HG03064 (cell line): ENCODE results near the gene ADNP2.

Source experiments
- ATAC-seq: cut with Tn5 transposase; IDR thresholded peaks from one replicate; pipeline ENCODE4 v1.9.1; 2021; ENCODE audit warnings: low read depth; ENCODE audit not compliant: unreplicated experiment

ADNP2 gene

DNA sequence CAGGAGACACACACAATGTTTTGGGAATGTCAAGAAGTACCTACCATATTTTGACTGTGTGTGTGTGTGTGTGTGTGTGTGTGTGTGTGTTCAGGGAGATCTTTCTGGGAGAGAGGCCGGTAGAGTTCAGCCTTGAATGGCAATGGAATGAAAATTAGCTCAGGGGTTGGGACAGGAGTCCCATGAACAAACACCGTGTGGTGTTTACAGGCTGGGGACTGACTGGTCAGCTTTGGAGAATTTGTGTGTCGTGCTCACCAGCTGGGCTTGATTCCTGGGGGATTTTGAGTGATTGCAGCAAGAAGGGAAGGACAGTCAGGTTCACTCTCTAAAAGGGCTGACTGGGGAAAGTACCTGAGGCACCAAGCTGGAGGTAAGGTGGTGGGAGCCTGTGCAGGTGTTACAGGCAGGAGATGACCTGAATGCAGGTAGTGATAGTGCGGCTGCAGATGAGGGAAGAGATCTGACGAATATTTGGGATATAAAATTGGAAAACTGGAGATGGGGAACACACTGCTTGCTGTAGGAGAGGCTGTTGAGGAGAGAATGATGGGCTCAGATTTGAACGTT is 2.5 kb upstream of the ADNP2 start:
- no peak for ATAC-seq

DNA sequence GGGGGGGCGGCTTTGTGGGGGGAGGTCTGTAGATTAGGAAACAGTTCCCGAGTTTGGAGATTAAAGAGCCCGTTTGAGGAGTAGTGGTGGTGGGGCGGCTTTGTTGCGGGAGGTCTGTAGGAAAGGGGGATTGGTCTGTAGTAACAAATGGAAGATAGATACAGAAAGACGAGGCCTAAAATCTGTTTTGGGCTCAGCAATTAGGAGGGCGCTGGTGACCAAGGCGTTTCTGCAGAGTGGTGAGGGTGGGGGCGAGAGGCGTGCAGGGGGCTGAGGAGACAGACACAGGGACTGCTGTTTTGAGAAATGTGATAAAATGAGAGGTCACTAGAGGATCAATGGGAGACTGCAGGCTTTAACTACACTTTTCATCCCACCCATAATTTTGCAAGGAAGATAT is 1.6 kb upstream of the ADNP2 start:
- ATAC-seq, result no peak

DNA sequence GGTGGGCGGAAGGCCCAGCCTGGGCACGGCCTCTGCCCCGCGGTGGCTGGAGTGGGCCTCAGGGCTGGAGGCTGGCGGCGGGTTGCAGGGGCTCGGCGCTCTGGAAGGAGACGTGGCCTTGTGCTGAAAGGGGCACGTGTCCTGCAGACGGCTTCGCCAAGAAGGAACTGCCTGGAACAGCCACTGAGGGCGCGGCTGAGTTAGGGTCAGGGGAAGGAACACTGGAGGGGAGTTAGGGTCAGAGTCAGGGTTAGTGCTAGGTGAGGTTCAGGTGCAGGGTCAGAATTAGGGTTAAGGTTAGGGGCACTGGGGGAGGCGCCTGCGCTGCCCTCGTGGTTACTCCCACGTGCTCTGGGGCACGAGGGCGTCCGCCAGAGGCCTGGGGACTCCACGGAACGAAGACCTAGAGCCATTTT is 933 bp upstream of the ADNP2 start:
- no peak for ATAC-seq

DNA sequence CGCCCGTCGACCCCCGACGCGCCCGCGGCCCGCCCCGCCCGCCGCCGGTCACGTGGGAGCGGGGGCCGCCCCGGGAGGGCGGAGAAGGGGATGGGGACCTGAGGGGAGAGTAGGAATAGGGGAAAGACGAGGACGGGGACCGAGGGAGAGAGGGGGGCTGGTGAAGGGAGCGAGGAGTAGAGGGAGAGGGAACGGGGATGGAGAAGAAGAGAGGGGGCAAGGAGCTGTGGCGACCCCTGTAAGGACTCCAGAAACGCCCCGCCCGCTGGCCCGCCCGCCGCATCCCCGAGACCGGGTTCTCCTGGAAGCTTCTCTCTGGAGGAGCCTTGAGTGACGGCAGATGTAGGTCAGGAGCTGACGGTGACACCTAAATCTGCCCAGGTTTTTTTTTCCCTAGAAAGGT is 615 bp downstream of the ADNP2 start:
- ATAC-seq, result peak; percentile 32

DNA sequence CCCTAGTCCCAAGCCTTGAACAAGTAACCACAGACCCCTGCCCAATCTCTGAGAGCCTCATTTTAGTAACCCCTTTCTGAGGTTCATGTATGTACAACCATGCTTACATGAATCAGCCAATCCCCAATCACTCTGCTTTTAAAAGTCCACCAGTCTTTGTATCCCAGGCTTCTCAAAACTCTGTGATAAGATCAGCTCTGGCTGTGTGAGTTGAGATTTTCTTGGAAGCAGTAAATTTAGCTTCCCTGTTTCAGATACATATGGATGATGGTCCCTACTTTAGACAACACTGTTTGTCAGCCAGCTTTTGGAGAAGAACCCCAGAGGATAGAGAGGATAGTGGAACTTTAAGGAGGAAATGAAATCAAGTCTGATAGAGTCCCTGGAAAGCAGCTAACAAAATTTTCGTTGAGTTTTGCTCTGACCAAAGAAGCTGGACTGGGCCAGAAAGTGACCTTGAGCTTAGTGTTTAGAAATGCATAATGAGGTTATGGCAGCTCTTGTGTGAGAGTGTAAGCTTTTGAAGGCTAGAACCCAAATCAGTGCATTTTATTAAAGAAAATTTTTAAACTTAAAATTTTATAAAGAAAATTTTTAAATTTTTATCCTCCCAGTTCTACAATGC is 3.7 kb downstream of the ADNP2 start:
- no peak for ATAC-seq

DNA sequence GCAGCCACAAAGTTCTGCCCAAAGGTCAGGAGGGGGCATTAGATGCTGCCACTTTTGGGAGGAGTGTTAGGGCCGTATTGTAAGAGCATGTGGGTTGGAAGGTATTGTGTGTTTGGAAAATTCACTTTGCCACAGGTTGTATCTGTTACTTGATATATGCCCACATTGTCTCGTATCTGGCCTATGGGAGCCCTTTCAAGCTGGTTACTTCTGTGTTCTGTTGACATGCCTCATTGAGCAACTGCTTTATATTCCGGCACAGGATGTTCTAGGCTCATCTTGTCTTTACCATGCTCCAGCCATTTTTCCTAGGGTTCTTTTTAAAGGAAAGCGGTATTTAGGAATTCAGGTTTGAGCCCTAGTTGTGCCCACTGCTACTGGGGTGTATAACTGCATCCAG is 6.0 kb downstream of the ADNP2 start:
- ATAC-seq, result no peak

DNA sequence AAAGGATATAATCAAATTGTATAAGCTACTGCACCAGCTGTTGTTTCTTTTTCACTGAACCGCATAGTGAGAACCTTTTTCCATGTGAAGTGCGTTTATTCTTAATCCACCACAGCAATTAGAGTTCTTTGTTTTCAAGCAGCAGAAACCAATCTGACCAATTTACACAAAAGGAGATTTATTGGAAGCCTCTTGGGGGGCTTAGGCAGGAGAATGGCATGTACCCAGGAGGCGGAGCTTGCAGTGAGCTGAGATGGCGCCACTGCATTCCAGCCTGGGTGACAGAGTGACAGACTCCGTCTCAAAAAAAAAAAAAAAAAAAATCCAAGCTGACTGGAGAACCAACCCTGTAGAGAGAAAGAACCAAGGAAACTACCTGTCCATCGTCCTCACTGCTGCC is 10.0 kb downstream of the ADNP2 start:
- no peak for ATAC-seq

DNA sequence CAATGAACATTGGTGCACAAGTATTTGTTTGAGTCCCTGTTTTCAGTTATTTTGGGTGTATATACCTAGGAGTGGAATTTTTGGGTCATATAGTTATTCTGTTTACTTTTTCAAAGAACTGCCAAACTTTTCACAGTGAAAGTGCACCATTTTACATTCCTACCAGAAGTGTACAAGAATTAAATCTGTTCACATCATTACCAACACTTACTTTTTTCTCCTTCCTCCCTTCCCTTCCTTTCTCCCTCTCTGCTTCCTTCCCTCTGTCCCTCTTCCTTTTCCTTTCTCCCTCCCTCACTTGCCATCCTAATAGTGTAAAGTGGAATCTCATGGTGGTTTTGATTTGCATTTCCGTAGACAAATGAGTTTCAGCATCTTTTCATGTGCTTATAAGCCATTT is 11.9 kb downstream of the ADNP2 start:
- no peak for ATAC-seq

DNA sequence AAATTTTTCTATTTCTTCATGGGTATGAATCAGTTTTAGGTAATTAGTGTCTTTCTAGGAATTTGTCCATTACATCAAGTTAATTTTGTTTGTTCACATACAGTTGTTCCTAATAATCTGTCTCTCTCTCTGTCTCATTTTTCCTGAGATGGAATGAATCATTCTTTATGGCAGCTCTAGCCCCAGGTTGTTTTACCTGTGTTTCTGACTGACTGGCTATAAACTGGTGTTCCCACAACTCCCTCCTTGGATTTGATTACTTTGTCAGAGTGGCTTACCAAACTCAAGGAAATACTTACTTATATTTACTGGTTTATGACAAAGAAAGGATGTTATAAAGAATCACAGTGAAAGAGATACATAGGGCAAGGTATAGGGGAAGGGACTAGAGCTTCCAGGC is 15.1 kb downstream of the ADNP2 start:
- ATAC-seq, result no peak

DNA sequence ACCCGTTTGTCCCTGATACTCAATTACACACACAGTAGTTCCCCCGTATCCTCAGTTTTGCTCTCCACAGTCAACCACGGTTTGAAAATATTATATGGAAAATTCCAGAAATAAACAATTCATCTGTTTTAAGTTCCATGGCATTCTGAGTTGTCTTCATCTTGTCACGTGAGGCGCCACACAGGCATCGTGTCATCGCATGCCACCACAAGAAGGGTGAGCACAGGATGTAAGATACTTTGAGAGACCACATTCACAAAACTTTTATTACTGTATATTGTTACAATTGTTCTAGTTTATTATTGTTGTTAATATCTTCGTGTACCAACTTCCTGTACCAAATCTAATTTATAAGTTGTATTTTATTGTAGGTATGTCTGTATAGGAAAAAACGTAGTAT is 17.7 kb downstream of the ADNP2 start:
- ATAC-seq, result no peak

DNA sequence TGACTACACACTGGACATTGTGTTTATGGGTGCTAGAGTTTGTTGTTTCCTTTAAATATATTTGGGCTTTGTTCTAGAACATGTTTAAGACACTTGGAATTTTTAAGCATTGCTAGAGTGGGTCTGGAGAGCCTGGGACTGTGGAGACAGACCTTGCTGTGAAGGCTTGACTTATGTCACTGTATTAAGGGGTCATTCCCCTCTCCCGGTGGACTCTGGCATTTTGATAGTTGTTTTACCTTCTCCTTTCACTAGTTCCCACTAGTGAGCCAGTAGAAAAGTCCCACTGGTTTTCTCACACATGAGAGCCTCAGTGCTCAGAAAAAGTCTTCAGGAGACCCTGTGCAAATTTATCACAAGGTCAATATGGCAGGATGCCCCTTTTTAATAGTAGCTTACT is 18.6 kb downstream of the ADNP2 start:
- no peak for ATAC-seq

DNA sequence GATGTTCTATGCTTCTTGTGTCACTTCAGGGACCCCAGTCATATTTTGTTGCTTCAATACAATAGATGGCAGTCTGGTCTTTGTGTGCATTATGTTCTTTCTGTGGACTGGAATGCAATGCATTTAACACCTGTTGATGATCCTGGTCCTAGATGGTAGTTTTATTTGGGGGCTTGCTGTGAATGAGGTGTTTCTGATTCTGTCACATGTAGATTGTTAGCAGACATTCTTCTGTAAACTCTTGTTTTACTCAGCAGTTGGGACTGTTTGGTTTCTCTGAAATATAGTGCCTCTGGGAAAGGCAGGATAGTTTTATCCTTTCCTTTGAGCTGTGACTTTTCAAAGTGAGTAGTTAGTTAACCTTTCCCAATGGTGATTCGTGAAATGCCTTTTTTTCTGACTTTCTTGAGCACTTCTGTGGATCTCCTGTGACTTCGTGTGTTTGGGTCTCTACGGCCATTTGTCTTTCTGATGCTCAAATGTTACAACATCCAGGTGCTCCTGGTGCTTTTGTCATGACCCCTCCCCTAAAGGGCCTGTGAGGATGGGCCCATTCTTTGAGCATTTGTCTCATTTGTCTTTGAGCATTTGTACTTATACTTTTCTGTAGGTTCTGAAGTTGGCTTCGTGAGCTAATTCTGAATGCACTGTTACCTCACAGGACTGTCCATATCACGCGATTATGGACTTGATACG is 20.8 kb downstream of the ADNP2 start:
- no peak for ATAC-seq

DNA sequence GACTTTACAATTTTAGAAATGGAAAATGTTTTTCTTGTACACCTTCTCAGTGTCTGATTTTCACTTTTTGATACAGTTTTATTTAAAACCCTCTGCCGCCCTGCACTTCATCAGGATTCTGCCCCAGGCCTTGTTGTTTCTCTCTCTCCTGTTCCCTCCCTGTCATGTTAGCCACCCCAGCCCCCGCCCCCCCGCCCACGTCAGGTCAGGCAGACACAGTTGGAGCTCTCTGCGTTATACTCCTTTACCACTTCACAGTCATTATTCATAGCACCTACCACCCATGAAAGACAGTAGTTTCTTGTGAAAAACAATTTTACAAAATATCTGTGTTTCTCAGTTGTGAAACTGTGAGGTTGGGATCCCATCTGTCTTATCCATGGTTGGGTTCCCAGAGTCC is 21.5 kb downstream of the ADNP2 start:
- no peak for ATAC-seq

DNA sequence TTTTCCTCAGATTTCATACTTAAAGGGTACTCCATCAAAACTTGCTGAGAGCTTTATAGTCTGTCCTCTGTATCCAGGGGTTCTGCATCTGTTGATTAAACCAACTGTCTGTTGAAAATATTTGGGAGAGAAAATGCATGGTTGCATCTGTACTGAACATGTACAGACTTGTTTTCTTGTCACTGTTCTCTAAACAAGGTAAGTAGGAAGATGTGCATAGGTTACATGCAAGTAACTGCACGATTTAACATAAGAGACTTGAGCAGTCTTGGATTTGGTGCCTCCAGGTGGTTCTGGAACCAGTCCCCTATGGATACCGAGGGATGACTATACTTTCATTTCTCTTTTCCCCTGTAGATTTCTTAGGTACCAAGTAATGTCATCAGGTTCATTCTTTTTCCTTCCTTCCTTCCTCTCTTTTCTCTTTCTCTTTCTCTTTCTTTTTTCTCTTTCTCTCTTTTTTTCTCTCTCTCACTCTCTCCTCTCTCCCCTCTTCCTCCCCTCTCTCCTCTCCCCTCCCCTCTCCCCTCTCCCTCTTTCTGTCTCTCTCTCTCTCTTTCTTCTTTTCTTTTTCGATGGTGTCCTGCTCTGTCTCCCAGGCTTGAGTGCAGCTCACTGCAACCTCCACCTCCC is 23.2 kb downstream of the ADNP2 start:
- no peak for ATAC-seq

DNA sequence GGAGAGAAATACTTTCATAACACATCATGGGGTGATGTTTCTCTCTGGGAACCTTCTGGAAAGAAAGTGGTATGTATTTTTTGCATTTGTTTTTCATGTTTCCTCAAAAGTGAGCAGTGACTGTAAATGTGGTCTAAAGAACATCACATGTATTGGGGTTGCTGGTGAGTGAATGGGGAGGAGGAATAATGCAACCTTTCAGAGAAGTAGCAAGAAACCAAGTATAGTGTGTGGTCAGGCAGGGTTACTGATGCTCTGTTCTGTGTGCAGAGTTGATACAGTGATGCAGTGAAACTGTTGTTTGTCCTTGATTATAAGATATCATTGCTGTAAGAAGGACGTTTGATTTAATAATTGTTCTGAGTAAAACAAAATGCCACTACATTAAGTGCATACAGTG is 24.1 kb downstream of the ADNP2 start:
- no peak for ATAC-seq

DNA sequence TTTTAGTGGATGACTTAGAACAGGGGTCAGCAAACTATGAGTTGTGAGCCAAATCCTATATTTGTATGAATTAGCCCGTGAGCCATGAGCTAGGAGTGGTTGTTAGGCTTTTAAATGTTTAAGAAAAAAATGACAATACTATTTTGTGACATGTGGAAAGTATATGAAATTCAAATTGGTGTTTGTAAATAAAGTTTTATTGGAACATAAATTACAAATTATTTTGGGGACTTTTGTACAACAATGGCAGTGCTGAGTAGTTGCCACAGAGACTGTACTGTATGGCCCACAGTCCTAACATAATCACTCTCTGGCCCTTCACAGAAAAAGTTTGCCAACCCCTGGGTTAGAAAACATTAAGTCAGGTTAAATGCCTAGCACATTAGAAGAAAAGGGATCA is 26.1 kb downstream of the ADNP2 start:
- no peak for ATAC-seq

DNA sequence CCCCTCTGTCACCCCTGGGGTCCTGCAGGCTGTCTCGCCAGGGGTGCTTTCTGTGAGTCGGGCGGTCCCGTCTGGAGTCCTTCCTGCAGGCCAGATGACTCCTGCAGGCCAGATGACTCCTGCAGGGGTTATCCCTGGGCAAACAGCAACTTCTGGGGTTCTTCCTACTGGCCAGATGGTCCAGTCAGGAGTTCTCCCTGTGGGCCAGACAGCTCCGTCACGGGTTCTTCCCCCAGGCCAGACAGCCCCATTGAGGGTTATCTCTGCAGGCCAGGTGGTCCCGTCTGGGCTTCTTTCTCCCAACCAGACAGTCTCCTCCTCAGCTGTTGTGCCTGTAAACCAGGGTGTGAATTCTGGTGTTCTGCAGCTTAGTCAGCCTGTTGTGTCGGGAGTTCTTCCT is 27.6 kb downstream of the ADNP2 start:
- ATAC-seq, result no peak

DNA sequence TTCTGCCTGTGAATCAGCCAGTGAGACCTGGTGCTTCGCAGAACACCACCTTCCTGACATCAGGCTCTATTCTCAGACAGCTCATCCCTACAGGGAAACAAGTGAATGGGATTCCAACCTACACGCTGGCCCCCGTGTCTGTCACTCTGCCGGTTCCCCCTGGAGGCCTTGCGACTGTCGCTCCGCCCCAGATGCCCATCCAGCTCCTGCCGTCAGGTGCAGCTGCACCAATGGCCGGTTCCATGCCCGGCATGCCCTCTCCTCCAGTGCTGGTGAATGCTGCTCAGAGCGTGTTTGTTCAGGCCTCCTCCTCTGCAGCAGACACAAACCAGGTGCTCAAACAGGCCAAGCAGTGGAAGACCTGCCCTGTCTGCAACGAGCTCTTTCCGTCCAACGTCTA is 28.1 kb downstream of the ADNP2 start:
- ATAC-seq, result no peak

DNA sequence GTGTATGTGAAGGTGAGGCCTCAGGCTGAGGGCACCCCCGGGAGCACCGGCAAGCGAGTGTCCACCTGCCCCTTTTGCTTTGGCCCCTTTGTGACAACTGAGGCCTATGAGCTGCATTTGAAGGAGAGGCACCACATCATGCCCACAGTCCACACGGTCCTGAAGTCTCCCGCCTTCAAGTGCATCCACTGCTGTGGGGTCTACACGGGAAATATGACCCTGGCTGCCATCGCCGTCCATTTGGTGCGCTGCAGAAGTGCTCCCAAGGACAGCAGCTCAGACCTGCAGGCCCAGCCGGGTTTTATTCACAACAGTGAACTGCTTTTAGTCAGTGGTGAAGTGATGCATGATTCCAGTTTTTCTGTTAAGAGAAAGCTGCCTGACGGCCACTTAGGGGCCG is 28.9 kb downstream of the ADNP2 start:
- no peak for ATAC-seq

DNA sequence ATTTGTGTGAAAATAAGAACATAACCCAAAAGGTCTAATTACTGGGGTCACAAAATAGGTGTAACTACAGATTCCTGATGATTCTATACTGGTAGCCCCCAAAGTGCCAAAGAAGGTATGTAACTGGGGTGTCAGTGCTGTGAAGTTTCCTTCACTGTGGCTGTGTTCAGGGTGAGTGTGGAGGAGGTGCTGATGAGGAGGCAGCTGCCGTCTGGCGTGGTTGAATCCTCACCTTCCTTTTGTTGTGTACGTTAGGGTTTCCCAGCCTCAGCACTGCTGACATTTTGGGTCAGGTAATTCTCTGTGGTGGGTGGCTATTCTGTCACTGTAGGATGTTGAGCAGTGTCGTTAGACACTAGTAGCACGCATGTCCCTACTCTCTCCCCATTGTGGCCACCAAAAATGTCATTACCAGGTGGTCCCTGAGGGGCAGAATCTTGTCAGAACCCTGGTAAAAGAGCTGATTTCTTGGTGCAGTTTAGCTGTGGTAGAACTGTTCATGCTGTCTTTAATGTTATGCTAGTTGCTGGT is 31.5 kb downstream of the ADNP2 start:
- no peak for ATAC-seq

DNA sequence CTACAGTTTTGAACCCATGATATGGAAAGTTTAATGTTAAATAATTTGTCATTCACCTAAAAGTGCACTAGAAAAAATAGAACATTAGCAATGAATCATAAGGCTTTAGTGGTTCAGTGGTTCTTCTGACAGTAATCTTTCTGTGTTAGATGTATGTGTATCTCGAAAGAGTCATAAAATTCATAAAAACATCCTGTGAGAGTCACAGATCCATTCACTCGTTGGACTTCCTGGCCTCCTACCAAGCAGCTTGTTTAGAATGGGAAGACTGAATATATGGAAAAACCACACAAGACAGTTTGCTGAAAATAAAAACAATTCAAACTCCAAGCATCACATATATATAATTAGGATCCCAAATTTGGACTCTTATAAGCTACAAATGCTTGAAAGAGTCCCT is 34.8 kb downstream of the ADNP2 start:
- ATAC-seq, result no peak
